GM21447 (cell line): ENCODE data around the gene PDE8B.

Experiments
- ATAC-seq: cut with Tn5 transposase; IDR thresholded peaks from one replicate; pipeline ENCODE4 v1.9.1; 2021; ENCODE audit not compliant: unreplicated experiment

PDE8B gene

GRCh38 chr5:77189421-77189820 is 21.1 kb upstream of the PDE8B start:
- ATAC-seq = no peak

GRCh38 chr5:77192441-77193050 is 17.9 kb upstream of the PDE8B start:
- ATAC-seq = no peak

GRCh38 chr5:77194762-77195161 is 15.7 kb upstream of the PDE8B start:
- ATAC-seq = no peak

GRCh38 chr5:77197840-77198554 is 12.5 kb upstream of the PDE8B start:
- ATAC-seq = no peak

- ATAC-seq = no peak
These were observed 9.8 kb upstream of the PDE8B start for GRCh38 chr5:77200663-77201062.

GRCh38 chr5:77202145-77202544 is 8.3 kb upstream of the PDE8B start:
- ATAC-seq = no peak

GRCh38 chr5:77204967-77205366 is 5.5 kb upstream of the PDE8B start:
- no peak for ATAC-seq

- no peak for ATAC-seq
These were observed 1.8 kb upstream of the PDE8B start for GRCh38 chr5:77208507-77209163.

- no peak for ATAC-seq
These were observed 887 bp upstream of the PDE8B start for GRCh38 chr5:77209495-77210090.

- ATAC-seq = no peak
These were observed 647 bp downstream of the PDE8B start for GRCh38 chr5:77210964-77211690.

- no peak for ATAC-seq
These were observed 1.2 kb downstream of the PDE8B start for GRCh38 chr5:77211691-77212047.

GRCh38 chr5:77213601-77214000 is 3.1 kb downstream of the PDE8B start:
- ATAC-seq = no peak

- ATAC-seq = no peak
These were observed 3.7 kb downstream of the PDE8B start for GRCh38 chr5:77214151-77214550.

GRCh38 chr5:77218263-77218662 is 7.8 kb downstream of the PDE8B start:
- ATAC-seq = no peak

- no peak for ATAC-seq
These were observed 10.6 kb downstream of the PDE8B start for GRCh38 chr5:77221115-77221514.

- ATAC-seq = no peak
These were observed 12.2 kb downstream of the PDE8B start for GRCh38 chr5:77222722-77223121.

GRCh38 chr5:77223653-77224052 is 13.2 kb downstream of the PDE8B start:
- ATAC-seq = no peak

GRCh38 chr5:77224672-77225355 is 14.3 kb downstream of the PDE8B start:
- ATAC-seq = no peak

GRCh38 chr5:77225531-77225930 is 15.1 kb downstream of the PDE8B start:
- ATAC-seq = no peak

GRCh38 chr5:77229887-77230286 is 19.4 kb downstream of the PDE8B start:
- ATAC-seq = no peak
